Daoy (cell line): ENCODE results near the gene COIL. TPM values are rescaled to one million over a fixed set of nuclear protein-coding genes. Genes with fewer than 3 reads are reported as not detected.
A peak's percentile ranks its signal among the peaks of the same experiment; 100 is the strongest.
"Not testable (repeated sequence)": the region's sequence is repeated elsewhere in the genome, so short reads cannot be mapped to it uniquely, and the experiment has no call there.

ENCODE experiments used
- DNase-seq: peaks from one replicate; pipeline ENCODE4 v3.0.0-alpha.2; 2015; ENCODE audit warnings: low read depth
- total RNA-seq: library from RNA; depleted of rRNA; stranded (reverse); fragments of >200 nt; shearing (Covaris generic); gene quantifications from 2 replicates; pipeline ENCODE4 v1.2.3, GENCODE V29; 2014

Gene COIL
- total RNA-seq, 1 experiment from 2014 or later, result 16.5 TPM

- DNase-seq, result no peak
Measured at GRCh38 chr17:56978441-56979090, 17.7 kb upstream of the COIL start.

- DNase-seq, result peak; percentile 80
Measured at GRCh38 chr17:56977673-56978395, 17.0 kb upstream of the COIL start, which contains the start of gene SCPEP1. SCPEP1 (plus strand) TSS chr17:56978131; CDS start chr17:56978160, 29 bp downstream.

GRCh38 chr17:56976941-56977608 lies 16.2 kb upstream of the COIL start:
- DNase-seq, result no peak

DNA sequence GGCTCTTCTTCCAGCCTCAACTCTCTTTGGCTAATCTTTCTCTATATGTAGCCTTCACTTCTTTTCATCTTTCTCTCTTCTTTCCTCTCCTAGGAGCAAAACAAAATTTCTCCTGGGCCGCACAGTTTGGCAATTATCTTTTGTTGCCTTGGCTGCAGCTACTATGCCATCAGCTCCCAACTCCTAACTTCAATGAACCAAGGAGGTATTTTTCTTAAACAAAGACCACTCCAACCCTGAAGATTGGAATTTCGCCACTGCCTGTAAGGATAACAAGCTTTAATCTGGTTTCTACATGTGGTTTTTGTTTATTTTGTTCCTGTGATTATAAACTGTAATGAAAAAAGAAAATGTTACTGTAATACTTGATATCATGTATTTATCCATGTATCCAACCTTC lies 14.8 kb upstream of the COIL start:
- no peak for DNase-seq

DNA sequence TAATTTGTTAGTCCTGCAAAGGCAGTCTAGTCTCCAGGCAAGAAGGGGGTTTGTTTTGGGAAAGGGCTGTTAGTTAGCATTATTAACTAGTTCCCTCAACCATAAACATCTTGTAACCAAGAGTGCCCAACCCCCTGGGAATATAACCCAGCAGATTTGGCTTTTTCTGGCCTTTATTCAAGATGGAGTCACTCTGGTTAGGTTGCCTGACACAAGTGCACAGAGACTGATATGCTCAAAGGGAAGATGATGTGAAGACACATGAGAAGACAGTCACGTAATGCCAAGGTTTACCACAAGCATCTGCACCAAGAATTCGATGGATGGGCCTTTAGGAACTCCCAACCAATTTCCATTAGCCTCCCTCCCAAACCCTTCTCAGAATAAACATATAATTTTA lies 13.2 kb upstream of the COIL start:
- no peak for DNase-seq

DNA sequence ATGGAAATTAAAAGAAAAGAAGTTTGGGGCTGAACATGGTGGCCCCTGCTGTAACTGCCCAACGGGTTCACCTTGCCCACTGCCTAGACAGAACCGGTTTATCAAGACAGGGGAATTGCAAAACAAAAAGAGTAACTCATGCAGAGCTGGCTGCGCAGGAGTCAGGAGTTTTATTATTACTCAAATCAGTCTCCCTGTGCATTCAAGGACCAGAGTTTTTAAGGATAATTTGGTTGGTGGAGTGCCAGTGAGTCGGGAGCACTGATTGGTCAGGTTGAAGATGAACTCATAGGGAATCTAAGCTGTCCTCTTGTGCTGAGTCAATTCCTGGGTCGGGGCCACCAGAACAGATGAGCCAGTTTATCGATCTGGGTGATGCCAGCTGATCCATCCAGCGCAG lies 12.7 kb upstream of the COIL start:
- no peak for DNase-seq

- DNase-seq, result no peak
Measured at GRCh38 chr17:56972111-56972730, 11.4 kb upstream of the COIL start.

GRCh38 chr17:56970974-56971373 lies 10.1 kb upstream of the COIL start:
- no peak for DNase-seq

GRCh38 chr17:56966338-56966737 lies 5.5 kb upstream of the COIL start:
- no peak for DNase-seq

- not testable (repeated sequence) for DNase-seq
Measured at GRCh38 chr17:56965681-56966080, 4.8 kb upstream of the COIL start.

DNA sequence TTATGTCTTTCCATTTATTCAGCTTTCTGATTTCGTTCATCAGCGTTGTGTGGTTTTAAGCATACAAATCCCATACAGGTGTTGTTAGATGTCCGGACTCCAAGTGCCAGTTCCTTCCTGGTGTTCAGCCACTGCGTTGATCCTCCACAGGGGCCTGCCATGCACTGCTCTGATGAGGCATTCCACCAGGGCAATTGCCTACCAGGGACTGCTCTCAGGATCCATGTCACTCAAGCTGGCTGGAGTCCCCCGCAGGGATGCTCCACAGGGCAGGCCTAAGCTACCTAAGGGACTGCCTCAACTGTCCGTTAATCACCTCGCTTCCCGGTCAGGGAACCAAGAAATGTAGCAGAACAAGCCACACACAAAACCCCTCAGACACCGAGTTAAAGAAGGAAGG lies 4.4 kb upstream of the COIL start:
- not testable (repeated sequence) for DNase-seq

DNA sequence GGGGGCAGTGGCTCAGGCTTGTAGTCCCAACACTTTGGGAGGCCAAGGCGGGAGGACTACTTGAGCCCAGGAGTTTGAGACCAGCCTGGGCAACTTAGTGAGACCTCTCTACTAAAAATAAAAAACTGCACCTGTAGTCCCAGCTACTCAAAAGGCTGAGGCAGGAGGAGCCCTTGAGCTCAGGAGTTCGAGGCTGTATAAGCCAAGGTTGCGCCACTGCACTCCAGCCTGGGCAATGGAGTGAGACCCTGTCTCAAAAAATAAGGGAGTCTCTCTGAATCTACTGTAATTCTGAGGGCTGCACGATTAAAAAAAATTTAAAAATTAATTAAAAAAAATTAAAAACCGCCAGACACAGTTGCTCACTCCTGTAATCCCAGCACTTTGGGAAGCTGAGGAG lies 3.9 kb downstream of the COIL start:
- DNase-seq, result no peak

- no peak for DNase-seq
Measured at GRCh38 chr17:56949595-56949994, 11.3 kb downstream of the COIL start.

- DNase-seq, result no peak
Measured at GRCh38 chr17:56948491-56948890, 12.4 kb downstream of the COIL start.

- DNase-seq, result no peak
Measured at GRCh38 chr17:56947741-56948140, 13.1 kb downstream of the COIL start.

GRCh38 chr17:56945938-56946505 lies 14.8 kb downstream of the COIL start:
- DNase-seq, result no peak

DNA sequence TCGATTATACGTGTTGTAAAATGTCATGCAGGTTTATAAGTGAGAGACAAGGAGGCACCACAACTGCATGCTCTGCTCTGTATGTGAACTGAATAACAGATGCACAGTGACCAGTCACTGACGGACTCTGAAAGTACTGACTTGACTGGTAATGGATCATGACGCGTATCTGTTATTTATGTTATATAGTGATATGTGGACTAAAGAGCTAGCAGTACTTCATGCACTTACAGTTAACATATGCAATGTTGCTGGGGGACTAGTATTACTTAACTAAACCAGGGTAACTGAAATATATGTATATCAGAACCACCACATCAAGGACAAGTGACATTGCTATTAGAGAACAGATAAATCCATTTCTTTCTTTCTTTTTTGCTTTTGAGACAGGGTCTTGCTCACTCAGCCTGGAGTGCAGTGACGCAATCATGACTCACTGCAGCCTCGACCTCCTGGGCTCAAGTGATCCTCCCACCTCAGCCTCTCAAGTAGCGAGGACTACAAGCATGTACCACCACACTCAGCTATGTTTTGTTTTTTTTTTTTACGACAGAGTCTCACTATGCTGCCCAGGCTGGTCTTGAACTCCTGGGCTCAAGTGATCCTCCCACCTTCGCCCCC lies 17.2 kb downstream of the COIL start:
- peak; percentile 32 for DNase-seq

DNA sequence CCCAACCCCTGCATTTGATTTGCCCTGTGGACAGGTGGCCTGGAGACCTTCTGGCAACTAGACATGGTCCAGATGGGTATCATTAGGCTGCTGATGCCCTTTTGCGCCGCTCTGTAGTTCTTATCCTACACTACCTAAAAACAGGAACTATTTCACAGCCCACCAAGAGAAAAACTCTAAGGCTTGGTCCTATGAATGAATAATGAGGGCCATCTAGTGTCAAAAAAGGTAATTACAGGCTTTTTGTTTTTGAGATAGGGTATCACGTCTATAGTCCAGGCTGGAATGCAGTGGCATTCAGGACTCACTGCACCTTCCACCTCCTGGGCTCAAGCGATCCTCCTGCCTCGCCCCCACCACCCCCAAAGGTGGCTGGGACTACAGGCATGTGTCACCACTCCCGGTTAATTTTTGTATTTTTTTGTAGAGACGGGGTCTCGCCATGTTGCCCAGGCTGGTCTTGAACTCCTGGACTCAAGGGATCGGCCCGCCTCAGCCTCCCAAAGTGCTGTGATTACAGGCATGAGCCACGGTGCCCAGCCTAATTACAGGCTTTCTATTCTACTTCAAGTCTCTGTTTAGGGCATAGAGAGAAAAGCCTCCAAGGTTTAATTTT lies 20.9 kb downstream of the COIL start:
- DNase-seq, result peak; percentile 20

GRCh38 chr17:56938206-56938605 lies 22.6 kb downstream of the COIL start:
- peak; percentile 8 for DNase-seq

- DNase-seq, result no peak
Measured at GRCh38 chr17:56937687-56938086, 23.2 kb downstream of the COIL start.

DNA sequence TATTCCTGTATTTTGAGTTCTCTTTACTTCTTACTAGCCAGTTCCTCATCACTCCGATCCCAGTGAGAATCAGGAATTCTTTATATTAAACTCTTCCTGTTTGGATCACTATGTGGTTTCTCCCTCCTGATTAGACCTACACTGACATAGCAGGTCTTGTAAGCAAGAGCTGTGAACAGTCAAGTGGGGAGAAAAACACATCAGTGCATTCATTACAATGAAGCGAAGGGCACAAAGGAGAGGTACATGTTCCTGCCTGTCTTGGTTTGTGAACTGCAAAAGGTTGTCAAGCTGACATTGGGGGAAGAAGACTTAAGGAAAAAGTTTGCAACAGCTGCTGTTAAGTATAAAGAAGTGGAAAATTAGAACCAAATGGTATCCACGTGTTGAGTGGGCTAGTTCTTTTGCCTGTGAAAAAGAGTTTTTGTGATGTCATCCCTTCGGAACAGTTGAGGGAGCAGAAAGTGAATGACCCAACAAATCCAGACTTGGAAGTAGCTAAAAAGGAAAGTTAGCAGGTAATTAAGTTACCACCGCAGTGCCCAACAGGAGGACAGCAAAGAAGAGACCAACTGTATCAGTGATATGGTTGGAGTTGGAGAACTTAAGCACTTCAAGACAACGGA lies 24.0 kb downstream of the COIL start:
- no peak for DNase-seq
